Central memory CD4-positive, alpha-beta T cell (primary cell): ENCODE results near the gene SLC16A4.
A peak's percentile ranks its signal among the peaks of the same experiment; 100 is the strongest.
"Not testable (repeated sequence)": the region's sequence is repeated elsewhere in the genome, so short reads cannot be mapped to it uniquely, and the experiment has no call there.

Source experiments
- DNase-seq: peaks from one replicate; pipeline ENCODE4 v3.0.0; 2022

Gene SLC16A4

DNA sequence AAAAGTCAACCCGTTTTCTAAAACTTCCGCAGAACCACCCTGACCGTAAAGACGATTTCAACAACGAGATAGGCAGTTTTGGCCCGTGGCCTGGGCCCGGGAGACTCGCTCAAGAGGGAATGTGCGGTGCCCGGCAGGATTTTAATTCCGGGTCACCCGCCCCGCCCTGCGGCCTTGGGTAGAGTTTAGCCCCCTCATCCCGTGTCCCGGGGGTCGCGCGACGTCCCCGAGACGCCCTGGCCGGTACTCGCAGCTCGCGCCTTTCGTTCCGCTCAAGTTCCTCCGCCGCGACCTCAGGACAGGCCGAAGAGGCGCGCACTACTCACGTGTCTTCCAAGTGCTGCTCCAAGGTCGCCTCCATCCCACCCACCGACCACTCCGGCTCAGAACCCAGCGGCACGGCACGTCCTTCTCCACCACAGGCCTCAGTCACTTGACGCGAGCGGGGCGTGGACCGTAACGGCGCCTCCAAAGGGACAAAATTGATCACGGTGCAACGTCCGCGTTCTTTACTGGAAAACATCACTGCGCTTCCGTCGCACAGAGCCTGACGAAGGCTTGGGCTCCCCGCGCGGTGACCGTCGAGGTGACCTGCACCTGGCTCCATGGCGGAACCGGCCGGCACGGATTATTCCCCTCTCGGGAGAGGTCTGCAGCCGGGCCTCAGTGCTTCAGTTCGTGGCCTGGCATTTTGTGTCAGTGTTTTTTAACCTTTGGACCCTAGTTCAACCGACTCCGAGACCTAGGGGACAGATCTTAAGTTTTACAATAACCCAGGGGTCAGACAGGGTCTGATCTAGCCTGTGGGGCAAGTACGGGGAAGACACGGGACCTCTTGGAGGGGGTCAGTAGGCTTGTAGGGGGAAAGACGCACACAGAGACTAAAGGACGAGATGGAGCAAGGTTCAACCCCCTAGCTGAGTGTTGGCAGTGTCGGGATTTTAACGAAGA lies 16.7 kb upstream of the SLC16A4 start, which contains the start of gene LAMTOR5:
TSS of gene LAMTOR5 (minus strand) at position 435 of the 951 bp plus-strand sequence. CDS start at position 361, 74 bp downstream.
- DNase-seq = peak; percentile 88

DNA sequence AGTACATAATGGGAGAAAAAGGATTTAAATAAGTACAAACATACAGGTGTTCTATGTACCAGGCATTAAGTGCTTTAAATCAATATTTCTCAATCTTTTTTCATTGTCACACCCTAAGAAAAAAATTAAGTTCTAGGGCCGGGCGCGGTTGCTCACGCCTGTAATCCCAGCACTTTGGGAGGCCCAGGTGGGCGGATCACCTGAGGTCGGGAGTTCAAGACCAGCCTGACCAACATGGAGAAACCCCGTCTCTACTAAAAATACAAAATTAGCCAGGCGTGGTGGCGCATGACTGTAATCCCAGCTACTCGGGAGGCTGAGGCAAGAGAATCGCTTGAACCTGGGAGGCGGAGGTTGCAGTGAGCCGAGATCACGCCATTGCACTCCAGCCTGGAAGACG lies 15.6 kb upstream of the SLC16A4 start:
- DNase-seq = not testable (repeated sequence)

DNA sequence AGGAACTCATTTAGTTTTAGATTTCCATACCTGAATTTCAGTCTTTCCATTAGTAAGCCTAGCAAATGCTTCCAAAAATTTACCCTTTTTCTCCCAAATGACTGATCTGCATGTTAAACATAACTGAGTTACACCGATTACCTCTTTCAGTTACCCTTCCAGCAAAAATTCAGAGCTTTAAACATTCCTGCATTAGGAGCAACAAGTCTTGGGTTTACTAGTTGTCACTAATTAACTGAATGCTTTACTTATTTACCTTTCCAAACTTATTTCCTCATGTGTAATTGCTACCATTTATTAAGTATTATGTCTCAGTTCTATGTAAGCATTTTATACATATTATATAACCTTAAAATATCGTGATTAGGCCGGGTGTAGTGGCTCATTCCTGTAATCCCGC lies 13.6 kb upstream of the SLC16A4 start:
- DNase-seq = no peak

DNA sequence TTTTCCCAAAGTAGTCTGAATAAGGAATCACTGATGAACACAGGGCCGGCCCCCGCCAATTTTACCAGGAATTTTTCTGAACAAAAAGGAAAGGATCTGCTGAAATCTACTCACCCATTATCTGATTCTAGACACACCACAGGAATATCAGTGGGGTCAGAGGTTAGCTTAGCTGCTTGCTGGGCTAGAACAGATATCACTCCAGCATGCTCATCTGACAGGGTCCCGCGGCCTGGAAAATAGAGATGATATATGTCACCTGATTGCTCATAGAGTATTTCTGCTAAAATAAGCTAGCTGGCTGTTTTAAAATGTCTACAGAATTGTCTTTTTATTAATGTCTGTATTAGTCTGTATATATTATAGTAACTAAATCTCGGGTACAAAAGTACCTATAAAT lies 13.0 kb upstream of the SLC16A4 start:
- no peak for DNase-seq

DNA sequence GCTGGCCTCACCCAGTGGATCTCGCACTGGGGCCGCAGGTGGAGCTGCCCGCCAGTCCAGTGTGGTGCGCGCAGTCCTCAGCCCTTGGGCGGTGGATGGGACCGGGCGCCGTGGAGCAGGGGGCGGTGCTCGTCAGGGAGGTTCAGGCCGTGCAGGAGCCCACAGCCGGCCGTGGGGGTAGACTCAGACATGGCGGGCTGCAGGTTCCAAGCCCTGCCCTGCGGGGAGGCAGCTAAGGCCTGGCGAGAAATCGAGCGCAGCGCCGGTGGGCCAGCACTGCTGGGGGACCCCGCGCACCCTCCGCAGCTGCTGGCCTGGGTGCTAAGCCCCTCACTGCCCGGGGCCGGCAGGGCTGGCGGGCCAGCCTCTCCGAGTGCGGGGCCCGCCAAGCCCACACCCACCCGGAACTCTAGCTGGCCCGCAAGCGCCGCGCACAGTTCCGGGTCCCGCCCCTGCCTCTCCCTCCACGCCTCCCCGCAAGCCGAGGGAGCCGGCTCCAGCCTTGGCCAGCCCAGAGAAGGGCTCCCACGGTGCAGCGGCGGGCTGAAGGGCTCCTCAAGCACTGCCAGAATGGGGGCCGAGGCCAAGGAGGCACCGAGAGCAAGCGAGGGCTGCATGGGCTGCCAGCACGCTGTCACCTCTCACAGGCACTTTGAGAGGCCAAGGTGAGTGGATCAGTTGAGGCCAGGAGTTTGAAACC lies 5.6 kb upstream of the SLC16A4 start:
- DNase-seq = not testable (repeated sequence)

DNA sequence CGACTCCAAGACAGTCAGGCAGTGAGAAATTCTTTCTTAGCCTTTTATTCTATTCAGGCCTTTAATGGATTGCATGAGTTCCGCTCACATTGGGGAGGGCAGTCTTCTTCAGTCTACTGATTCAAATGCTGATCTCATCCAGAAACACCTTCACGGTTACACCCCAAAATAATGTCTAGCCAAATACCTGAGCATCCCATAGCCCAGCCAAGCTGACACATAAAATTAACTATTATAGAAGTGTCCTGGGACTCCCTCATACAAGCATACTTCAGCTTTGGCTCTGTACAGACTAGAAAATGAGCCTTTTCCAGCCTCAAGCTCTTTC lies 3.6 kb upstream of the SLC16A4 start:
- no peak for DNase-seq

DNA sequence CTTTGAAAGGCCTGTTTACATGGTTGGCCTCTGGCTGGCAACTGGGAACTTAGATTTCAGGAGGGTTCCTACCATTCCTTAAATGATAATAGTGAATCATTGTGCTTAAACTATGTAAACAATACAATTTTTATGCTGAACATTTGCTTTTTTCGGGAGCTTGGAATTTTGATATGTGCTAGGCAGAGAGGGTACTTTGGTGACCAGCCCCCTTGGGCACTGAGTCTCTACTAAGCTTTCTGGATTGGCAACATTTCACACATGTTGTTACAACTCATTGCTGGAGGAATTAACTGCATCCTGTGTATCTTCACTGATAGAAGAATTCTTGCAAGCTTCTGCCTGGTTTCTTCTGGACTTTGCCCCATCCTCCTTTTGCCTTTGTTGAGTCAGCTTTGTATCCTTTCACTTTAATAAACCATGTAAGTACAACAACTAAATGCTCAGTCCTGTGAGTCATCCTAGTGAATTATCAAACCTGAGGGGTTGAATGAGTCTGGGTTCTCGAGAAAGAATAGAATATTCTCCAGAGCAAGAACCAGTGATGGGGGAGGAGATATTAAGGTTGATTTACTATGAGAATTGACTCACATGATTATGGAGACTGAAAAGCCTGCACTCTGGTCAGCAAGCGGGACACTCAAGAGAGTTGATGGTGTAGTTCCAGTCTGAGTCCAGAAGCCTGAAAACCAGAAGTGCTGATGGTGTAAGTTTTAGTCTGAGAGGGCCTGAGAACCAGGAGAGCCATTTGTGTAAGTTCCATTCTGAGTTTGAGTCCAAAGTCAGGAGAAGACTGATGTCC lies 3.1 kb upstream of the SLC16A4 start:
- DNase-seq = no peak

DNA sequence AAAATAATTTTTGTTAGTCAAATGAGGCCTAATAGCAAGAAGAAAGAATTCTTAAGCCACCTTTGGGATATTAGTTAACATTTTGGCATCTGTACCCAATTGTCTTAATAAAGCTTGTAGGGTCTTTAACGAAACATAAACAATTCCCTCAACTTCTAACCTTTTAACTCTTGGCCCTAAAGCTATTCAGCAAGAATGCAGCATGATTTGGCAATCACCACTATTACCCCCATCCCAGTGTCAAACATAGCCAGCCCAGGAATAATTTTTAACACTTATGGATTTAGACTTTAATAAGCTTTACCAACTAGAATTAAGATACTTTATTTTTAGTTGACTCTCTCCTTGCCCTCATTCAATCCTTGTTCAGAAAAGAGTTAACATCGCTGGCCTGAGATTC lies 2.5 kb upstream of the SLC16A4 start:
- no peak for DNase-seq

DNA sequence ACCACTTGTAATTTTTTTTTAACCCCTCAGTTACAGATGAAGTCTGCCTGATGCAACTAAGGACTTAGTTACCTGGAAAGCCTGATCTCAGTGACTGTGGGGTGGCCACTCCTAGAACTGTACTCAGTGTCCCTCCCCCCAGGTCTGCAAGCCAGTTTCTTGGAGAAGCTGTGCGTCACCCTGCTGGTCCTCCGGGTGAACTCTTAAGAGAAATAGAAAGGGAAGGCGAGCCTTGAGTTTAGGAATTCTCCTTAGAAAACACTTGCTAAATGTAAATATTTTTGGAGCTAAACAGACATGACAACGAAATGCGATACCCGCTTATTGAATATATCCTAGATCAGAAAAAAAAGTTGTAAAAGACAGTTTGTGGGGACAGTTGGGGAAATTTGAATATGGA lies 730 bp downstream of the SLC16A4 start:
- DNase-seq = no peak

DNA sequence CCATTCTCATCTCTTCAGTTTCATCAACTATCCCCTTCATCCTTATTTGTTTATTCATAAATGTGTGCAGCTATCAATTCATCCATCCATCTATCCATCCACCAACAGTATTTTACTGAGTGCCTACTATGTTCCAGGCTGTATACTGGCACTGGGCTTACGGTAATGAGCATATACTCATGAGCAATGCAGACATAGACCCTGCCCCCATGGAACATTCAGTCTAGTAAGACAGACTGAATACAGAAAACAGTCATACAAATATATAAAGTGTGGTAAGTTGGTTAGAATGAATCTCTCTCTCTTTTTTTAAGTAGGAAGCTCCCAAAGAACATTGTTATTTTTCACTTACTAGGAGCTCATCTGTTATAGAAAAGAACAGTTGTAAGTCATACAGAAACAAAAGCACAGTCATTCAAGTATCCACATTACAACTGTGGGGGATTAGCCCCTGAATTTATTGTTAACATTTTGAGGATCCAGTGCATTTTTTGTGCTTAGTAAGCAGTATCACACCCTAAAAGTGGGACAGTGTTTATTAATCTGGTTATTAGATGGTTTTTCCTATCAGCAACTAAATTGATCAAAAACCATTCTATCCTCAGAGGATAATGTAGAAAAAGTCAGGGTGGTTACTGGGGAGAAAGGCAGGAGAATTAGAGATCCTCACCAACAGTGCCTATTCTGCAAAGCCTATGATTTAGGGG lies 3.6 kb downstream of the SLC16A4 start:
- no peak for DNase-seq

DNA sequence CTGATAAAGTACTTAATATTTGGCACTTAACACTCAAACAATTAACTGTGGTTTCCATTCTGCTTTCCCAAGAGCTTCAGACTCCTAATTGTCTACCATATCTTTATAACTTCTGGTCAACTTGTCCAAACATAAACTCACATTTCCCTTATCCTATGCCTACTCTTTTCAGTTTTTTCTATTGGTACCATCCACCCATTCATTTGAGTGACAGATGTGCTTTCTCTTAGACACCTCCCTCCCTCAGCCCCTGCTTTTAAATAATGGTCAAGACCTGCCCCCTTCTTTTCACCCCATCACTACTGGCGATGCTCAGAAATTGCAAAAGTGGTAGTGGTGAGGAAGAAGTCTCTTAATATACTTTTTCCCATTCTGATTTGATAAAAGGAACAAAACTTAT lies 5.5 kb downstream of the SLC16A4 start:
- no peak for DNase-seq

DNA sequence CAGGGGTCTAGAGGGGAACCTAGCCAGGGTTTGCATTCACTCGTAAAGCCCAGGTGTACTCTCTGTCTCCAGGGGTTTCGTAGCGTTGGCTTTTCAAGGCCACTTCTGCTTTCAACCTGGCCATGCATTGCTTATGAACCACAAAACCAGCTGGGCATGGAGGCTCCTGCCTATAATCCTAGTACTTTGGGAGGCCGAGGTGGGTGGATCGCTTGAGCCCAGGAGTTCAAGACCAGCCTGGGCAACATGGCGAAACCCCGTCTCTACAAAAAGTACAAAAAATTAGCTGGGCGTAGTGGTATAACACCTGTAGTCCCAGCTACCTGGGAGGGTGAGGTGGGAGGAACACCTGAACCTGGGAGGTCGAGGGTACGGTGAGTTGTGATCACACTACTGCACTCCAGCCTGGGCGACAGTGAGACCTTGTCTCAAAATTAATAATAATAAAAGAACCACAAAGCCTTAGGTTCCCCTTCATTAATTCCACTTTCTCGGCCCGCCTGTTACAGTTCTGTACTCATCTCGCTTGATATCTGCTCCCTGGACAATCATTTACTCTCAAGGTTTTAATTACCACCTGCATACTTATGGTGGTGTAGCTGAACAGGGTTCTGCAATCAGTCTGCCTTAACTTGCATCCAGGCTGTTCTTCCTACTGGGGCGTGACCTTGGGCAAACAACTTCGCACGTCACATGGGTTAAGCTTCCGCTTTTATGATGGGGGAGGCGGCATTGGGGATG lies 6.1 kb downstream of the SLC16A4 start:
- DNase-seq = no peak

DNA sequence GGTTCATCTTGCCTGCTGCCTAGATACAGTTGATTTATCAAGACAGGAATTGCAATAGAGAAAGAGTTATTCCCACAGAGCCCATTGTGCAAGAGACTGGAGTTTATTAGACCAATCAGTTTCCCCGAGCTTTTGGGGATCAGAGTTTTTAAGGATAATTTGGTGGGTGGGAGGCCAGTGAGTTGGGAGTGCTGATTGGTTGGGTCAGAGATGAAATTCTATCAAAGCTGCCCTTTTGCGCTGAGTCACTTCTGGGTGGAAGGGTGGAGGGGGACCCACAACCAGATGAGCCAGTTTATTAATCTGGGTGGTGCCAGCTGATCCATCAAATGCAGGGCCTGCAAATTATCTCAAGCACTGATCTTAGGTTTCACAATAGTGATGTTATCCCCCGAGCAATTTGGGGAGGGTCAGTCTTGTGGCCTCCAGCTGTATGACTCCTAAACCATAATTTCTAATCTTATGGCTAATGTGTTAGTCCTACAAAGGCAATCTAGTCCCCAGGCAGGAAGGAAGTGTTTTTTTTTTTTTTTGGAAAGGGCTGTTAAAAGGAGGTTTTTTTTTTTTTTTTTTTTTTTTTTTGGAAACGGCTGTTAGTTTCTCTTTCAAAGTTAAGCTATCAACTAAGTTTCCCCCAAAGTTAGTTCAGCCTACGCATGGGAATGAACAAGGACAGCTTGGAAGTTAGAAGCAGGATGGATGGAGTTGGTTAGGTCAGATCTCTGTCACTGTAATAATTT lies 7.4 kb downstream of the SLC16A4 start:
- DNase-seq = peak; percentile 2

DNA sequence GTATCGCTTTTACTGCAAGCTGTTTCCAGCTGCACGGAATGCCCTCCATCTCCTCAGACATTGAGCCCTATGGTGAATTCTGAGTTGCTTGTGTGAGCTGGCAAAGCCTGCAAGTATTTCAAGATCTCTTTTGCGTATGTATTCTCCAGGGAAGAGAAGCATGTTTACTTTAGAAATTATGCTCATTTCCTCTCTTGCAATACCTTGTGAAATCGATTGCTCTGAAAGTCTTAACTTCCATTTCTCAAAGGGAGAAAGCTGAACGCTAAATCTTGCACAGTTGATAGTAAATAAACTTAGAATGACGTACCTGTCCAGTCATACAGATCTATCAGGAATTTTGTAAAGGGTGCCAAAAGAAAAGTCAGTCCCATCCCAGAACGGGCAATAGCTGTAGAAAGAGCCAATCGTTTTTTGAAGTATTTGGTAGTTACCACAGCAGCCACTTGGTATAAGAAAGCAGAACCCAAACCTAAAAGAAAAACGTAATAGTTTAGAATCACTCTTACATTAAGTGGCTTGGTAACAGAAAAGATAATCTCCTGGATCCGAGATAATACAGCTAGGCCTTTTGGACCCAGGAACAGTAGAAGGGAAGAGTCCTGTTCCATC lies 10.0 kb downstream of the SLC16A4 start:
- no peak for DNase-seq

DNA sequence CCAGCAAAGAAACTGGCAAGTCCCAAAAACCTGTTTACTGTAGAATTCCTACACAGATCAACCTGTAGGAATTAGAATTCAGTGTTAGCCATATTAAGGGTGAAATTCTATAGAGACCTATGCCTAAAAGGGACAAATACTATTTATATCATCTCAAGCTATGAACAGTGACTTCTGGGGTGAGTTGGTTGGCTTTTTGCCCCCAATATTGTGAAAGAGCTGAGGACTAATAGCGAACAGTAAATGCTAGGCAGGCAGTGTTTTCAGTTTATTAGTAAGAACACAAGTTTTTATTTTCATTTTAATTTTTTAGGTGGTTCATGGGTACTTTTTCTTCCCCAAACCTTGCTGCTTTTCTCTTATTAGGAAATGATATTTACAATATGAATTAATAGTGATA lies 15.3 kb downstream of the SLC16A4 start:
- DNase-seq = no peak

DNA sequence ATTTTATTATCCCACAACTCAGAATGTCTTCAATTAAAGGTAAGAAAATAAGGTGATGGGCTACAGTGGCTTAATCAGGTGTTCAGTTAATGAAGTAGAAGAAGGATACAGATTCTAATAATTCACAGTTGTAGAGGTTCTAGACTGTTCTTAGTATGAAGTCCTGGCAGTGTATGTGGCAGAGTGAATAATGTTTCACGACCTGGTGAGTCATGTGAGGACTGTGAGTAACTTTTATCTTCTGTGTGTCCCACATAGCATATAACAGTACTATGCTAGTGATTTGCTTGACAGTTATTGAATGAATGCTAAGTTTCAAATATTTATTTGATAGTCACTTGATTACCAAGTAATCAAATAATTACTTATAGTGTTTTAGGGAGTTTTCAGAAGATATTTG lies 20.0 kb downstream of the SLC16A4 start:
- no peak for DNase-seq

DNA sequence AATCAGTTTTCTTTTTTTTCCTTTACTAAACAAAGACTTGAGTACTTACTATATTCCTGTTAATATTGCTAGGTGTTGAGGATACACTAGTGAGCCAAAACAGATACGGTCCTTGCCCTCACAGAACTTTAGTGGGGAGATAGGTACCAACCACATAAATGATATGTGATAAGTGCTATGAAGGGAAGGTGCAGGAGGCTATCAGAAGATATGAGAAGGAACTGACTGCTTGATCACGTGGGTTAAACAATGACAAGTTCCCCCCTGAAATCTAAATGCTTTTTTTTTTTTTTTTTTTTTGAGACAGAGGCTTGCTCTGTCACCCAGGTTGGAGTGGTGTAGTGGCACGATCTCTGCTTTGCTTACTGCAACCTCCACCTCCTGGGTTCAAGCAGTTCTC lies 26.6 kb downstream of the SLC16A4 start:
- DNase-seq = no peak

DNA sequence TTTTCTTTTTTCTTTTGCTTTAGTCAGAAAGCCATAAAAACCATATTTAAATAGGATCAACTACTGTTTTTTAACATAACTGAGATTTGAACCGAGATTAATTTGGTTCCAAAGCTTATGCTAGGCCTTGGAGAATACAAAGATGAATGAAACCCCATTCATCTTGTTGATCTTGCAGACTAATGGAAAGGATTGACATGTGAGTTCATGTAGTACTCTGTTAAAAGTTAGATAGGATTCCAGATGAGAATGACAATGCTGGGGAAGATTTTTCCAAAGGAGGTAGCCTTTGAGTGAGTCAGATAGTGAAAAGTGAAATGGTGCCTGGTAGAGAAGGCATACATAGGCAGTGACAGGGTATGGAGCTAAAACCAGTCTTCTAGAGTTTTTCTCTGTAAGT lies 29.0 kb downstream of the SLC16A4 start:
- no peak for DNase-seq

DNA sequence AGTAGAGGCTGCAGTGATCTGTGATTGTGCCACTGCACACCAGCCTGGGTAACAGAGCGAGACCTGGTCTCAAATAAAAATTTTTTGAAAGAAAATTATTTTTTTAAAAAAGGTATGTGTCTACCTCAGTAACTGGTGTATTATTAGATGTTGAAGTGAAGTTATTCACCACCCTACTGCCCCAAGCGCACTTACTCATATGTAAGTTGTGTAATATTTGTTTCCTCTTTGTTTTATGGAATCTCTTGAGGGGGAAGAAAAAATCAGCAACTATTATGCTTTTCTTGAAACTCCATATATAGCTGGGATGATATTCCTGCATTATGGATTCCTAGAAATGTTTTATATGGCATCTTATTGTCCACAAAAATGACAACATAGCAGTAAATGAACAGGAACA lies 30.4 kb downstream of the SLC16A4 start:
- DNase-seq = no peak

DNA sequence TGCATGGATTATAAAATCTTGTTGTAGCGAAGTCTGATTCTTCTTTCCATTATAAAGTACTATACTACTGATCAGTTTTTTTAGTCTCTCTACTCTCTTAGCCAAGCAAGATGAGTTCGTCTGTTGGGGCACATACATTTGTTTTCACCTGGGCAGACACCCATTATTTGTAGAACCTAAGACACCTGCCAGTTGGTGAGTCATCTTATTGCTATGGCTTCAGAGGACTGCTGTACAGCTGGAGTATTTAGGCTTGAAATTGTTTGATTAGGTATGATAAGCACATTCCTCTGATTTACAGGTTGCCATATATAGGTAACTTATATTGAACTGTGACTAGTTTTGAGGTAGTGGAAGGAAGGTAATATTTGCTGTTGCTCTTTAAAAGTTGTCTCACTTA lies 34.4 kb downstream of the SLC16A4 start:
- DNase-seq = no peak

DNA sequence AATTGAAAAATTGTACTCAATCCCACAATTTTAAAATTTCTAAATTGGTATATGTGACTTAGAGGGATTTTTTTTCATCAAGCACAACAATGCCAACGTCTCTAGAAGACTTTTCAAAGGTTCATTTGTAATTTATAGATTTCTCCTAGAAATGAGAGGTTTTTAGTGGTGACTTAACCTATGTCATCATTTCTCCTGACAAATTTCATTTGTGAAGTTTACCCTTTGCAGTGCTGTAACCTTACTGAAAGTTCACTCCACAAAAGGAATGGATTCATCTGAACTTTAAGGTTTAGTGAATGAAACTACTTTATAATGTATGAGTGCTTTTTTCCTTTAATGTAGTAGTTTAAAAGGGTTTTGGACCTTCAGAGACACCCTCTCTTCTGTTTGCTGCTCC lies 35.5 kb downstream of the SLC16A4 start:
- DNase-seq = no peak
